ENCODE measurements around the gene CCDC136.

The CCDC136 gene

DNA sequence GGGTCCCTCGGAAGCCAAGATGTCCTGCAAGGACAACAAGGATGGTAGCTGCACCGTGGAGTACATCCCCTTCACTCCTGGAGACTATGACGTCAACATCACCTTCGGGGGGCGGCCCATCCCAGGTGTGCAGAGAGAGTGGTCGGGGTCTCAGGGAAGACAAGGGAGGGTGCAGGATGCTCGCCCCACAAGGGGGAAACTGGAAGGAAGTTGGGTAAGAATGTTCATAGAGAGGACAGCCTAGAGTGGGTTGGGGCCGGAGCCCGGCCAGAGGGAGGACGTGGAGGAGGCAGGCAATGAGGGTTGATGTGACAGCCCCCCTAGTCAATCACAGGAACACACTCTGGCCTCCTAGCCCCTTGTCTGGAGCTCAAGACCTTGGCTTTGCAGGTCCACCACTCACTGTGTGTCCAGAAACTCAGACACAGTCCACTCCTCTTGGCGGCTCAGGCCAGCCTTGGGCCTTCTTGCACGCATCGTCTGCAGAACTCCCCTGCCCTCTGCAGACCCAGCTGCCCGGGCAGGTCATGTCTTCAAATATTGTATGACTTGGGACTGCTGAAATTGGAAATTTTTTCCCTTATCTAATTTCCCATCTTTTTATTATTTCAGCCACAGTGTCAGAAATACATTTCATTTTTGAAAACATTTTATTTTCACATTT is 55.1 kb downstream of the CCDC136 start:
- DNase-seq, result no peak

DNA sequence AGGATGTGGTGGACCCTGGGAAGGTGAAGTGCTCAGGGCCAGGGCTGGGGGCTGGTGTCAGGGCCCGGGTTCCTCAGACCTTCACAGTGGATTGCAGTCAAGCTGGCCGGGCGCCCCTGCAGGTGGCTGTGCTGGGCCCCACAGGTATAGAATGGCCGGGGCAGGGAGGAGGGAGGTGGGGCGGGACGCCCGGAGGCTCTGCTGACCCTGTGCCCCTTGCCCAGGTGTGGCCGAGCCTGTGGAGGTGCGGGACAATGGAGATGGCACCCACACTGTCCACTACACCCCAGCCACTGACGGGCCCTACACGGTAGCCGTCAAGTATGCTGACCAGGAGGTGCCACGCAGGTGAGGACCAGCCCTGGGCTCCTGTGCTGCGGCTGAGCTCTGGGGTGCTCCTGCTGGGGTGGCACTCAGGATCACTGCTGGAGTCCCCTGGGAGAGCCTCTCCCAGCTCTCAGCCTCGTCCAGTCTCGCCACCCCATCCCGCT is 56.0 kb downstream of the CCDC136 start:
- no peak for DNase-seq

DNA sequence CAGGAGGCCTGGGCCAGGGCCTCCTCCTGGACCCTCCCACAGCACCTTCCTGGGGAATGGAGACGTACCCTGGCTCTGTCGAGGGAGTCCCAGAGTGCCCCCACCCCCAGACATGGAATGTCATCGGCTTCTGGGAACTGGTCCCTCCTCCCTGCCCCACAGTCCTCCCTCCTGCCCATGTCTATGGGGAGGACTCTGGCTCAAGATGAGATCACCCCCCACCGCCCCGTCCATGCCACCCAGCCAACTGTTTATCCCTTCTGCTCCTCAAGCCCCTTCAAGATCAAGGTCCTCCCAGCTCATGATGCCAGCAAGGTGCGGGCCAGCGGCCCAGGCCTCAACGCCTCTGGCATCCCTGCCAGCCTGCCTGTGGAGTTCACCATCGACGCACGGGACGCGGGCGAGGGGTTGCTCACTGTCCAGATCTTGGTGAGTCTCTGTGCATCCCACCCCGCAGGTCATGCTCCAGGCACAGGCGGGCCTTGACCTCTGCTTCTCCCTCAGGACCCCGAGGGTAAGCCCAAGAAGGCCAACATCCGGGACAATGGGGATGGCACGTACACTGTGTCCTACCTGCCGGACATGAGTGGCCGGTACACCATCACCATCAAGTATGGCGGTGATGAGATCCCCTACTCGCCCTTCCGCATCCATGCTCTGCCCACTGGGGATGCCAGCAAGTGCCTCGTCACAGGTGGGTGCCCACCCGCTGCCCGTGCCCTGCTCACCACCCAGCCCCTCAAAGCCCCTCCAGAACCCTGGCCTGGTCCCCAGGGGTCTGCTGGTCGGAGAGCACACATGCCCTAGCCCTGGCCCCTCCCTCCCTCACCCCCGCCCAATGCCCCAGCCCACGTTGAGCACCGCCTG is 56.8 kb downstream of the CCDC136 start:
- DNase-seq, result no peak

GRCh38 chr7:128849156-128849515 is 57.4 kb downstream of the CCDC136 start:
- no peak for DNase-seq

DNA sequence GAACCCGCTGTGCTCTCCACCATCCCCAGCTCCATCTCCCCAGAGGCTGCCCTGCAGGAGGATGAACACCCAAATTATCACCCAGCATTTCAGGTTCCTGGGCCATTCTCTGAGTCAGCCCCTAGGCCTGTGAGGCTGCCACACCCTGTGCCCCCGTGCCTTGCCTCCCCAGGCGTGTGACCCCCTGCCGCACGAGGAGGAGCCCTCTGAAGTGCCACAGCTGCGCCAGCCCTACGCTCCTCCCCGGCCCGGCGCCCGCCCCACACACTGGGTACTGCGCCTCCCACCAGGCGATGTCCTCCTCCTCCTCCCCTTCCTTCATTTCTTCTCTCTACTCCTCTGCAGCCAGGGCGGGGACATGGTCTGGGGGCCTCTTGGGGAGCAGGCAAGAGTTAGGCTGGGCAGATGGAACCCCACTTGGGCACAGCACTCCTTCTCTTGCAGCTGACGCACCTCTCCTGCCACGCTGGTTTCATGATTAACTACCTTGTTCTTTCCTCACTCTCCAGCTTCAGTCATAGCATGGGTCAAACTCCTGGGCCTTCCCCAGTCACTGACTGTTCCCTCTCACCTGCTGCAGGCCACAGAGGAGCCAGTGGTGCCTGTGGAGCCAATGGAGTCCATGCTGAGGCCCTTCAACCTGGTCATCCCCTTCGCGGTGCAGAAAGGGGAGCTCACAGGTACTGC is 58.2 kb downstream of the CCDC136 start:
- DNase-seq, result no peak

DNA sequence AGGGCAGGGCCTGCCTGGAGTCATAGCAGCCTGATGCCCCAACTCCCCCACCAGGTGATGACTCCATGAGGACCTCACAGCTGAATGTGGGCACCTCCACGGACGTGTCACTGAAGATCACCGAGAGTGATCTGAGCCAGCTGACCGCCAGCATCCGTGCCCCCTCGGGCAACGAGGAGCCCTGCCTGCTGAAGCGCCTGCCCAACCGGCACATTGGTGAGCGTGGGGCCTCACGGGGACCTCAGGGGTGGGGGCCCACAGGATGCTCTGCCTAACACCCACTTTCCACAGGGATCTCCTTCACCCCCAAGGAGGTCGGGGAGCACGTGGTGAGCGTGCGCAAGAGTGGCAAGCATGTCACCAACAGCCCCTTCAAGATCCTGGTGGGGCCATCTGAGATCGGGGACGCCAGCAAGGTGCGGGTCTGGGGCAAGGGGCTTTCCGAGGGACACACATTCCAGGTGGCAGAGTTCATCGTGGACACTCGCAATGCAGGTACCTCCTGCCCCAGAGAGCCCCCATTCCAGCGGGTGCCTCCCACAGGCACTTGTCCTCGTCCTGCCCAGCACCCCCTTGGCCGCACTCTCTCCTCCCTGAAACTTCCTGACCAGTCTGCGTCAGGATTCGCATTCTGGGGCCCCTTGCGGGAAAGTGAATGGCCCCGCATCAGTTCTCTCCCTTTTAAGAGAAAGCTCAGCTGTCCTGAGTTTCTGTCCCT is 60.9 kb downstream of the CCDC136 start:
- DNase-seq, result no peak

DNA sequence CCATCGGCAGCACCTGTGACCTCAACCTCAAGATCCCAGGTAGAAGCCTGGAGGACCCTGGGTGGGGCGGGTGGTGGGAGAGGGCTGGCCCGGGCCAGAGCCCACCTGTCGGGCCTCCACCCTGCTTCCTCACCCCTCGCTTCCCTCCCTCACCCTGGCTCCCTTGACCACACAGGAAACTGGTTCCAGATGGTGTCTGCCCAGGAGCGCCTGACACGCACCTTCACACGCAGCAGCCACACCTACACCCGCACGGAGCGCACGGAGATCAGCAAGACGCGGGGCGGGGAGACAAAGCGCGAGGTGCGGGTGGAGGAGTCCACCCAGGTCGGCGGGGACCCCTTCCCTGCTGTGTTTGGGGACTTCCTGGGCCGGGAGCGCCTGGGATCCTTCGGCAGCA is 62.0 kb downstream of the CCDC136 start:
- no peak for DNase-seq

GRCh38 chr7:128854396-128854795 is 62.6 kb downstream of the CCDC136 start:
- no peak for DNase-seq

GRCh38 chr7:128855559-128855958 is 63.8 kb downstream of the CCDC136 start:
- no peak for DNase-seq

DNA sequence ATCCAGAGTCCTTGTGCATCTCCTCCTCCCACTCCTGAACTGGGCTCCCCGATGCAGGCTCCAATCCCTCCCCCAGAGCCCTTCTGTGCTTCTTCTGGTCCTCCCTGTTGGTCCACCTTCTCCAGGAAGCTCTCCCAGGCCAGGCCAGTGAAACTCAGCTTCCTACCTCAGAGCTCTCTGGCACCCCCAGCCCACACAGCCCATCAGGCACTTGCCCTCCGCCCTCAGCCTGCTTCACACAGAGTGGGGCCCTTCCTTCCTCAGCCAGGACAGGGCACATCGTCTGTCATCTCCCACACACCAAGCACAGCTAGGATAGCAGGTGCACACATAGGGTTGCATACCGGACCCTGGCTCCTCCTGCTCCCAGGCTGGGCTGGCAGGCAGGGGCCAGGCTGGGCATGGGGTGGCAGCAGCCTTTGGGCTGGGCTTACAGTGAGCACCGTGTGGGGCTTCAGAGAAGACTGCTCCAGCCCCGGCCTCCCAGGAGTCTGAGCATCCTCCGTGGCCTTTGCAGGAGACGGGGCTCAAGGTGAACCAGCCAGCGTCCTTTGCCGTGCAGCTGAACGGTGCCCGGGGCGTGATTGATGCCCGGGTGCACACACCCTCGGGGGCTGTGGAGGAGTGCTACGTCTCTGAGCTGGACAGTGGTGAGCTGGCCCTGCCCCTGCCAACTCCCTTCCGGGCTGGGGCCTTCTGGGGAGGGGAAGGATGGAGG is 64.4 kb downstream of the CCDC136 start:
- no peak for DNase-seq

DNA sequence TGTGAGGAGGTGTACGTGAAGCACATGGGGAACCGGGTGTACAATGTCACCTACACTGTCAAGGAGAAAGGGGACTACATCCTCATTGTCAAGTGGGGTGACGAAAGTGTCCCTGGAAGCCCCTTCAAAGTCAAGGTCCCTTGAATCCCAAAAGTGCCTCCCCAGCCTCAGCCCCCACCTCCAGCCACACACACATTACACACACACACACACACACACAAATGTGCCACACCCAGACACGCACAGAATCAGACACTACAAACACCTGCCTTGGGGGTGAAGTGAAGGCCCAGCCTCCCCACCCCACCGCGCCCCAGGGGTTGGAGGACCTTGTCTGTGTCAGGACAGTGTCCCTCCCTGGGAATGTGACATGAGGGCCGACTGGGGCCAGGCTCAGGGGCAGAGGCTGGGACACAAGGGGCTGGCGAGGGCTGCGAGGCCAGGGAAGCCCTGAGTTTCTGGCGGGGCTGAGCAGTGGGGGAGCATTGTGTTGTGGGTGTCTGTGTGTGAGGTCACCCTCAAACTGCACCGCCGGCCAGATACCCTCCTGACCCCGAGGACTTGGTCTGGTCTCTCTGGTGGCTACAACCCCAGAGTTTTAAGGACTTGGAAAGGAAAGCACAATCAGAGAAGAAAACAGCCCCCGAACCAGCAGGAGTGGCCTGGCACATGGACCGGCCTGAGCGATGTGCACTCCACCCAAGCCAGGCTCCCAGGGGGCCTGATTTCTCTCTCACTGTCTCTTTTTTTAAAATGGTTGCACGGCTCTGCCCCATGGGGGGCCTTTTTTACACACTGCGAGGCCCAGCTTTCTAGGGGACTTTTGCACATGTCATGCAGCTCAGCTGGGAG is 66.8 kb downstream of the CCDC136 start:
- DNase-seq, result no peak

DNA sequence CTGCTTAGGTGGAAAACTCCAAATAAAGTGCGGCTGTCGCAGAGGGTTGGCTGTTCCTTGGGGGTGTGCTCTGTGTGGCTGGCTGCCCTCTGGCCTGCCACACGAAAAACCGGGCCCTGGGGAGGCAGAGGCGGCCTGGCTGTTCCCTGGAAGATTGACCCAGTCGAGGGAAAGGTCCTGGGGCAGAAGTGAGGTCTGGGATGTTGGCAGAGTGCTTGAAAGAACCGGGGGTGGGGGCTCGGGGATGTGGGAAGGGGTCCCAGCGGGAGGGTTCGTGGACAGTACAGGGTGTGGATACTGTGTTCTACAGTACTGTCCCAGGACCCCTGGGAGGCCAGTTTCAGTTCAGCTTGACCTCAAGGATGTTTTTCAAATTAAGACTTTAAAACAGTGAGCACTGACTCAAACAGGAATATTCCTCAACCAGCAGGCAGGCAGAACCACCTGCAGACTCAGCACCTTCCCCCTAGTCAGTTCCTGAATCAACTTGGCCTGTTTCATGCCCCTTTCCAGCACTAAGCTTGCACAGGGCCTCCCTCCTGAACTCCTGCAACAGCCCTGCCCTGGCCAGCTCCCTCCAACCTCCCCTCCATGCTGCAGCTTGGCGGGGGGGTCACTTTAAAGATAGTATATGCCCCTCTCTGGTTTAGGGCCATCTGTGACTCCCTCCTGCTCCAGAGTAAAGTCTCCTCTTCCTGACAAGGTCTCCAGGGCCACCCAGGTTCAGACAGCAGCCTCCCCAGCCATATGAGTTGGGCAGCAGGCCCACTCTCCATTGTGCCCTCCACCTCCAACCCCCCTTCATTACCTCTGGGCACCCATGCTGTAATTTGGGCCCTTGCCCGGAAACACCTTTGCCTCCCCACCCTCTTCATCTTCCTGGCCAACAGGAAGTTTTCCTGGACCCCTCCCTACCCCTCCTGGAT is 67.7 kb downstream of the CCDC136 start:
- no peak for DNase-seq

DNA sequence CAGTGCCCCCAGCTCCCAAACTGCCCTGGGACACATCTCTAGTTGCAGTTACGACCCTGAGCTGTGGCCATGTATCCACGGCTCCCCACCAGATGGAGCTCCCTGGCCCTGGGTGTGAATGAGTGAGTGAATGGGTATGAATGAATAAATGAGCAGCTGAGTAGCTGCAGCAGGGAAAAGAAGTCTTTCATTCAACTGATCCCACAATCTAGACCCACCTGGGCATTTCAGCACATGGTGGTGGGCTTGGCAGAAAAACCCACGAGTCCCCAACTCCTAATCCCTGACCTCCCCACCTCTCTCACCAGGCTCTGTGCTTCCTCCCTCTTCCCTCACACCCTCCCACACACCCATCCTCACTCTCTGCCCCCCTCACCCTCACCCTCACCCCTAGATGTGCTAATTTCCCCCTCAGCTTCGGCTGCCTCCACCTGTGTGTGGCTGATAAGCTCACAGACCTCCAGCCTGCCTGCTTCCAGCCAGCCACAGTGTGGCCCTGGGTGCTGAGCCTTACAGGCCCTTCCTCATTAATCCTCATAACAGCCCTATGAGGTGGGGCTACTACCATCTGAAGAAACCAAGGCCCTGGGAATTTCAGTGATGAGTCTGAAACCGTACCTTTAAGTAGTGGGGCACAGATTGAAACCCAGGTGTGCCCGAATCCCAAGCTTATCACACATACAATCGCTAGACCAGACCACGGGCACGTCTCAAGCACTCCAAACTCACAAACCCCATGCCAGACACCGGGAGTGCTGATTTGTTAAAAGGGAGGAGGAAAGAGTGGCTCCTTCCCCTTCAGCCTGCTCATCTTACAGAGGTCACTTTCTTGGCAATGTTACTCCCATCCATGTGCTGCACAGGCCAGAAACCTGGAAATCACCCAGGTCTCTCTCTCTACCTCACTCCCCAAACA is 68.6 kb downstream of the CCDC136 start:
- DNase-seq, result no peak

GRCh38 chr7:128861957-128862570 is 70.3 kb downstream of the CCDC136 start:
- no peak for DNase-seq

- peak; percentile 99 for DNase-seq
Observed at GRCh38 chr7:128862571-128863432, 71.0 kb downstream of the CCDC136 start, which contains the start of gene ATP6V1F. Gene ATP6V1F (plus strand): TSS chr7:128862856. CDS start chr7:128862905, 49 bp downstream.

DNA sequence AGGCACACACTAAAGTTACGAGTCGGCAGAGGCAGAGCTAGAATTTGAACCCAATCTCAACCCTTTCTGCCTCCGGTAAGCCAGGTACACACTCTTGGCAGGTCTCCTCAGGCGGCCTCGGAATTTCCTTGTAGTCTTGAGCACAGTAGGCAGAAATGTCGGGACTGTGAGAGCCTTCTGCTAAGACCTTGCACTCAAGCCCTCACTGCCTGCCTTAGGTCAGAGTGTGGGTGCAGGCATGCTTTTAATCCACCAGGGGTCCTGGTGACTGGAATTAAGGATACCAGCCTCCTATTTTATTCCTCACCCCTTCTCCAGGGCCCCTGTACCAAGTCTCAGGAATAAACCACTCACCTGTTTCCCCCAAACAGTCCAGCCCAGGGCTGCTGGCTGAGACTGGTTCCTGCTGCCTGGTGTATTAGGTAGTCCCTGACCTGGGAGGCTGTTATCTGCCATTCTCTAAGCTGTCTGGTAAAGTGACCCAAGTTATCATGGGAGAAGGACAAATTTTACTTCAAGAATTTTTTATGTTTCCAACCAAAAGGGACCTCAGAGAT is 71.7 kb downstream of the CCDC136 start:
- DNase-seq, result peak; percentile 61

DNA sequence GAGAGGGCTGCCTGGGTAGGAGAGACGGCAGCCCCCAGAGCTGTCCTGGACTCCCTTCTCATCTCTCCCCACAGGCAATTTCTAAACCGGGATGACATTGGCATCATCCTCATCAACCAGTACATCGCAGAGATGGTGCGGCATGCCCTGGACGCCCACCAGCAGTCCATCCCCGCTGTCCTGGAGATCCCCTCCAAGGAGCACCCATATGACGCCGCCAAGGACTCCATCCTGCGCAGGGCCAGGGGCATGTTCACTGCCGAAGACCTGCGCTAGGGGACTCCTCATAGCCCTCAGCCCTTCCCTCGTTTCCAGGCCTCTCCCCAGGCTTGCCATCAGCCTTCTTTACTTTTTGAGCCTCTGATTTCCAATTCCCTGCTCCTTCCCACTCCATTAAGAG is 73.5 kb downstream of the CCDC136 start:
- no peak for DNase-seq
